RWPE2 (cell line): ENCODE results near the gene TRAF5.
A peak's percentile ranks its signal among the peaks of the same experiment; 100 is the strongest.

ENCODE experiments used
- ATAC-seq: fragments of 200-7000 bp; cut with Tn5 transposase; 3 replicates; pipeline ENCODE4 v1.9.1; 2021; ENCODE audit warnings: low read depth
- DNase-seq: peaks from one replicate; pipeline ENCODE4 v3.0.0-alpha.2; 2020; ENCODE audit warnings: low spot score
- H3K27ac ChIP-seq: fragments of 450-650 bp; 2 replicates; pipeline ENCODE4 v1.5.1; 2017; ENCODE audit warnings: mild to moderate bottlenecking; ENCODE audit not compliant: poor library complexity, severe bottlenecking
- H3K27me3 ChIP-seq: fragments of 250-450 bp; sonication (Bioruptor Pico); 2 replicates; pipeline ENCODE4 v1.5.1; 2021; ENCODE audit warnings: mild to moderate bottlenecking, moderate library complexity; ENCODE audit not compliant: insufficient read depth, poor library complexity, severe bottlenecking
- H3K36me3 ChIP-seq: fragments of 250-450 bp; sonication (Bioruptor Pico); 2 replicates; pipeline ENCODE4 v1.5.1; 2020; ENCODE audit warnings: low read depth, mild to moderate bottlenecking, moderate library complexity
- H3K4me1 ChIP-seq: fragments of 250-450 bp; sonication (Bioruptor Pico); 2 replicates; pipeline ENCODE4 v1.5.1; 2021; ENCODE audit warnings: mild to moderate bottlenecking, moderate library complexity; ENCODE audit not compliant: insufficient read depth, poor library complexity, severe bottlenecking
- H3K4me3 ChIP-seq: fragments of 250-450 bp; sonication (Bioruptor Pico); 2 replicates; pipeline ENCODE4 v1.5.1; 2021; ENCODE audit warnings: mild to moderate bottlenecking, moderate library complexity; ENCODE audit not compliant: severe bottlenecking
- H3K9me3 ChIP-seq: fragments of 250-450 bp; sonication (Bioruptor Pico); 2 replicates; pipeline ENCODE4 v1.5.1; 2021; ENCODE audit warnings: mild to moderate bottlenecking, moderate library complexity; ENCODE audit not compliant: severe bottlenecking
- CTCF ChIP-seq: fragments of 450-650 bp; IDR thresholded peaks from one replicate; pipeline ENCODE4 v1.5.1; 2017; ENCODE audit warnings: mild to moderate bottlenecking, moderate library complexity; ENCODE audit not compliant: poor library complexity, severe bottlenecking

TRAF5 gene

GRCh38 chr1:211330282-211330936, 3.8 kb downstream of the TRAF5 start:
- TF ChIP-seq CTCF = no peak
- Histone ChIP-seq H3K27me3 (no peaks in the 10 kb centered on the region), H3K4me1 (no peaks in the 10 kb centered on the region), H3K36me3 (no peaks in the 10 kb centered on the region), H3K4me3 (no peak overlapping the region), H3K9me3 (no peaks in the 10 kb centered on the region), H3K27ac (no peak overlapping the region)
- ATAC-seq (no peak), DNase-seq (no peak)

GRCh38 chr1:211331011-211331709, 4.5 kb downstream of the TRAF5 start:
- H3K4me3 ChIP-seq = no peak overlapping the region
- no peak for TF ChIP-seq CTCF
- ATAC-seq = 0 out of 3 replicates have a peak, but pooled peaks have one; percentile 12
- no peak overlapping the region for H3K27ac ChIP-seq
- H3K36me3 ChIP-seq = no peaks in the 10 kb centered on the region
- no peaks in the 10 kb centered on the region for H3K9me3 ChIP-seq
- H3K4me1 ChIP-seq = no peaks in the 10 kb centered on the region
- DNase-seq = no peak
- H3K27me3 ChIP-seq = no peaks in the 10 kb centered on the region

GRCh38 chr1:211332036-211332616, 5.5 kb downstream of the TRAF5 start:
- DNase-seq (no peak), ATAC-seq (no peak)
- Histone ChIP-seq H3K27ac (no peak overlapping the region), H3K27me3 (no peaks in the 10 kb centered on the region), H3K4me1 (no peaks in the 10 kb centered on the region), H3K9me3 (no peaks in the 10 kb centered on the region), H3K4me3 (no peak overlapping the region), H3K36me3 (no peaks in the 10 kb centered on the region)
- TF ChIP-seq CTCF = no peak

DNA sequence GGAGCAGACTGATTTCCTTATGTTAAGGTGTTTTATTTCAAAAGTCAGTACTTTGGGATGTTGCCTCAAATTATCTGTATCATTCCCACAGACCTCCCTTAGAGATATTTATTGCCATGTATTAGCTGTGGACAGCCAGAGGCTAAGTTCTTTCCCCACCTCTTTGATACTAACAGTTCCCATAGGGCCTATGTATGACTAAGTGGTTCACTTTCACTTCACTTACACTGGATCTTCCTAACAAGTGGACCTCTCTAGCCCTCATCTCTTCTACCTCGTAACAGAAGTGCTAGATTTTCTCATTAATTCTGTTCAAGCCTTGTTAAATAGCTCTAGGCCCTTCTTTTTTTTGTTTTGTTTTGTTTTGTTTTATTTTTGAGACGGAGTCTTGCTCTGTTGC, 6.2 kb downstream of the TRAF5 start:
- no peak for ATAC-seq
- Histone ChIP-seq H3K27ac (no peak overlapping the region), H3K36me3 (no peaks in the 10 kb centered on the region), H3K9me3 (no peaks in the 10 kb centered on the region), H3K4me3 (no peak overlapping the region), H3K27me3 (no peaks in the 10 kb centered on the region), H3K4me1 (no peaks in the 10 kb centered on the region)
- TF ChIP-seq CTCF = no peak
- DNase-seq = no peak
